HG03139 (cell line): Measurements from ENCODE around the gene SNX20.

Experiments used
- ATAC-seq: cut with Tn5 transposase; IDR thresholded peaks from one replicate; pipeline ENCODE4 v1.9.1; 2021; ENCODE audit not compliant: unreplicated experiment

Gene SNX20

GRCh38 chr16:50664270-50664669 is 16.8 kb downstream of the SNX20 start:
- no peak for ATAC-seq

DNA sequence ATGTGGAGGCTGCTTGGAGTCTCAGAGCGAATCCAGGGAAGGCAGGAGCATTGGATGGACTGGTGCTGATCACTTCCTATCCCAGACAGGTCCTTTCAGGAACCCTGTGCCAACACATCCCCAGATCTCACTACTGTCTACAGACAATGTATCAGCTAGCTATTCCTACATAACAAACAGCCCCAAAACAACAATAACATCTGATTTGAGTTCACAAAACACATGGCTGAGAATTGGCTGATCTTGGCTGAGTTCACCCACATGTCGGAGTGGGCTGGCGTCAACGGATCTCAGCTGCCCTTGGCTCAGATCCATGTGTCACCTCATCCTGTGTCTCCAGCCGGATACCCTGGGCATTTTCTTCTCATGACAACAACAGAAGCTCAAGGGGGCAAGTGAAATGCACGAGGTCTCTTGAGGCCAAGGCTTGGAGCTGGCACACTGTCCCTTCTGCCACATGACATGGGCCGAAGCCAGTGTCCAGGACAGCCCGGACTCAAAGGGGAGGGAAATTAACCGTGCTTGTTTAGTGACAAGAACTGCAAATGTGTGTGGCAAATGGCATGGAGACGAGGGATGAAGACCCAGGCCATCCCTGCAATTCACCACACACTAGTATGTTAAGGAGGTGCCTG is 18.7 kb downstream of the SNX20 start:
- ATAC-seq = no peak

DNA sequence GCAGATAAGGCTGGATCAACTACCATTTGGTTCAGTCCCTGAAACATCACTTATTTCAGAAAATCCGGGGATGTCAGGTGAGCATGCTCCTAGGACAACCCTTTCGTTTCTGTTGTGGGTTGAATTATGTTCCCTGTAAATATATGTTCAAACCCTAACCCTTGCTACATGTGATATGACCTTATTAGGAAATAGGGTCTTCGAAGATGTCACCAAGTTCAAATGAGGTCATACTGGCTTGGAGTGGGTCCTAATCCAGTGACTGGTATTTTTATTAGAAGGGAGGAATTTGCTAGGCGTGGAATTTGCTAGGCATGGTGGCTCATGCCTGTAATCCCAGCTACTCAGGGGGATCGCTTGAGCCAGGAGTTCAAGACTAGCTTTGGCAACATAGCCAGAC is 21.3 kb downstream of the SNX20 start:
- ATAC-seq = no peak

DNA sequence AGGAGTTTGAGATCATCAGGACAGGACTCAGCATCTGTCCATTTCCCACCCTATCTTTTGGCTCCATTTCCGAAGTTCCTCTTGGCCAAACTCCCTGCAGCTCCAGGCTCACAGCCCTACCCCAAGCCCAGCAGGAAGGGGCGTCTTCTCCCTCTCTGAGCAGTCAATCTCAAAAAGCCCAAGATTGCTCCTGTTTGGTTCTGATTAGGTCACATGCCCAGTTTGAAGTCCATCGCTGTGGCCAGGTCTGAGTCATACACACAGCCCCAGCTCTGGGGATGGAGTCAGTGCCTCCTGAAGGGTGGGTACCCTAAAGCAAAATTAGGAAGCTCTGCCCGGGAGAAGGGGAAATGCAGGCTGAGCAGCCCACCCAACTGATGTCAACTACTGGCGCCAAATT is 23.9 kb downstream of the SNX20 start:
- no peak for ATAC-seq

DNA sequence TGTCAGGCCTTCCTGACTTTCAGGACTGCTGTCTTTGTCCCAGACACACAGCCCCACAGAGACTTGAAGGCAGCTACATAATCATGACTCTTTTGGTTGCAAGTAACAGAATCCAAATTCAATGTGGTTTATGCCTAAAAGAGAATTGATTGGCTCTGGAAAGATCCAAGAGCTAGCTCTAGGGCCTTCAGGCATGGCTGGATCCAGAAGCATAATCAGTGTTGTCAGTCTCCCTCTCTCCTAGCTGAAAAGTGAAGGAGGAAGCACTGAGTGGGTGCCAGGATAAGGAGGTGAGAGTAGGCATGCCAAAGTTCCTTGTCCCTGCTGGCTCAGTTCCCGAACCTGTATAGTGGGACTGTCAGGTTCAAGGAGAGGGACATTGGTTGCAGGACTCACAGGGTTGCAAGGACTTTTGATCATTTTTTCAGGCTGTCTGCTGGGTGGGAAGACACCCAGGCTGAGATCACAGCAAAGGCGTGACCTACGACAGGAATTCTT is 25.5 kb downstream of the SNX20 start:
- no peak for ATAC-seq

GRCh38 chr16:50653633-50654519 is 27.2 kb downstream of the SNX20 start:
- ATAC-seq = no peak

DNA sequence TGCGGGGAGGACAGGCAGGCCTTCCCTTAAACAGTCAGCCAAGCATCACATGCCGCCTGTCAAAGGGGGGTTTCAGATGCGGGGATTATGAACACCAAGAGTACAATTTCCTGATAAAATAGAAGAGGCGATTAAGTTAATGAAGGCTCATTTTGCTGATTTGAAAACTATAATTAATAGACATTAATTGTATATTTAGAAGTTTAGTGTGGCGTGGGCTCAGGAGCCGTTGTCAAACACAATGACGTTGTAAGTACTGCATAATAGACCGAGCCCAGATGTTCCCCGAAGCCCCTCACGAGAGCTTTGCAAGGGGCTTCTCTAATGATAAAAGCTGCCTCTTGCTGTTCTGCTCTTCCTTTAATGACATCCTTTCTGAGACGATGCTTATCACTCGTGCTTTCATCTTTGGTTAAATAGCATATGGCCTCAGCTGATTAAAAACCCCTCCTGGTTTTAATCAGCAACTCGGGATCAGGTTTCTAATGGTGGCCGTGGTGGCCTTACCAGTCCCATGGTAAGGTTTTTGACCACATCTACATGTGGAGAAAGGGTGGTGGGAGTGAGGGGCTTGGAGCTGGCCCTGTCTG is 28.2 kb downstream of the SNX20 start:
- no peak for ATAC-seq

- ATAC-seq = no peak
These were observed 29.2 kb downstream of the SNX20 start for GRCh38 chr16:50651835-50652438.

DNA sequence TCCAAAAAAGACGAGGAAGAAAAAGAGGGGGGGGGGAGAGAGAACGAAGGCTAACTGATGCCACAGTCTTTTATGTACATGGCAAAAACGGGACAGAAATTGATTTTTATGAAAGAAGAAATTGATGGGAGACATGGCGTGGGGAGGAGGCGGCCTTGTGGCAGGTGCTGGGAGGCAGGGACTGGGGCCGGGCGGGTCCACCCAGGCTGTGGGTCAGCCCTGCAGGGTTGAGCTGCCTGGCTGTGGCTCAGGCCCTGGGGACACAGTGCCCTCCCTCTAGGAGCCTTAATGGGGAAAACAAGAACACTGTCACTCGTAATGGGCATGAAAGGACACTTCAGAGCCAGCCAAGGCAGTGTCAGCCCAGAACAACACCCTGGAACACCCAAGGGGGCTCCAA is 34.8 kb downstream of the SNX20 start:
- no peak for ATAC-seq

DNA sequence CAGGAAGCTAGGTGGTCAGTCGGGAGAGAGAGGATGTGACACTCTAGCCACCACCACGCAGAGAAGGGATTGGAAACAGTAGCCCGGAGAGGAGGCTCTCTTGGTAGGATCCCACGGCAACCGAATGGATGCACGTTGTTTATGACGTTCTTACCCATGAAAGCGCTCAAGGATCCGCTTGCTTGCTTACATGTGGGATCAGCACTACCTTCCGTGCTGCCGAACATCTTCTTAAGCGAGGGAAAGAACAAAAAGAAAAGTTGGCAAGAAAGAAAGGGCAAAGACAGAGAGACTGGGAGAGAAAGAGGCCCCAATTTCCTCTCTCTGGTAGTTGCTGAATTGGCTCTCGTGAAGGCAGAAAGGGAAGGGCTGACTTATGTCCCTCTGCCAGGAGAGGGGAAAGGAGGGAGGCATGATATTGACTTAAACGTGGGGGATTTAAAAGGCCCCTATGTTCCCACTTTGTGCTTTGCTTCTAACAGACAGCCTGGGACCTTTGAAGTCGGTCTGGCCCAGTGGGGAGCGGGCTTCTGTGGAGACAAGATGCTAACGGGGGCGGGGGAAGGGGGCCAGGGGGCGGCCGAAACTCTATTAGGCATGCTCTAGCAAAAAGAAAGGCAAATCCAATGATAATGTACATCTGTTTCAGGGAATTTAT is 35.4 kb downstream of the SNX20 start:
- ATAC-seq = no peak

DNA sequence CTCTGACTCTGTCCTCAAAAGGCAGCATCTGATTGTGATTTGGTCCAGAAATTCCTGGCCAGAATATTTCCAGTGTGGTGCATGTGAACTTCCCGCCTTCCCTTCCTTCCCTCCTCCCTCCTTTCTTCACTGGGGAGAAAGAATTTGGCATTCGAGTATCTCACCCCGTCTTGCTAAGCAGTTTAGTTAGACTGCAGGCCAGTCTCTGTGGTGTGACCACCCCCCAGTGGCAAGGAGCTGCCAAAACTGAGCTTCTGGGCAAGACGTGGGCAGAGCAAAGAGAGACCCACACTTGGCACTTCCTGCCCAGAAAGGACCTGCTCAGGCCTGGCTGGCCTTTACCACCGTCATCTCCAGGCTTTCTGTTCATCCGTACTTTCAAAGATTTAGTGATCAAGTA is 36.4 kb downstream of the SNX20 start:
- ATAC-seq = no peak

DNA sequence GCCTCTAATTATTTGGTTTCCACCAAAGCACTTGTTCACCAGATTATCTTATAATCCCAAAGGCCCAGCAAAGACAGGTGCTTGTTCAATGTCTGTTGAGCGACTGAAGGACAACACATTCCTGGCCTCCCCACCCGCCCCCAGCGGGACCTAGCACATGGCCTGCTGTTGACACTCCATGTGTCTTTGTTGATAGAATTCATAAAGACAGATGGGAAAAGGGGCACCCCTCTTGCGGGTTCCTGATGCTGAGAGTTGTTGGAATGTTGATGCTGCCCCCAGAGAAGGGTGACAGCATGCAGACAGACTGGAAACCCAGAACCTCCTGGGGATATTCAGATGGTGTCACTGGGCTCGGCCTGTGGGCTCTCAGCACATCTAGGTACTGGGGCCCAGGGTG is 36.9 kb downstream of the SNX20 start:
- no peak for ATAC-seq

DNA sequence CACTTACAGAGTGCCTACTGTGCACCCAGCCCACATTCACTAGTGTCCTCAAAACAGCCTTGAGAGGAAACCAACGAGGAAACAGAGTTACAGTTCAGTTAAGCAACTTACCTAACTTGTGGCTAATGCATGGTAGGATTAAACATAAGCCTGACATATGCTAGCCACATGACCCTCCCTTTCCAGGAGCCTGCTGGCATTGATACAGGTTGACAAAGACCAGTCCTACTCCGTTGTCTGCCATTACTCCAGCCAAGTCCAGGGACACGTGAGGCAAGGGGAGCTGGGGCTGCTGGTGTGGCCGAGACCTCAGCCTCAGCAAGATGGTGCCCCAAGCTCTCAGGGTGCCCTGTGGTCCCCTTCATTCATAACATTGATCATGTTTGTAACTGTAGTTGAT is 37.9 kb downstream of the SNX20 start:
- ATAC-seq = no peak

DNA sequence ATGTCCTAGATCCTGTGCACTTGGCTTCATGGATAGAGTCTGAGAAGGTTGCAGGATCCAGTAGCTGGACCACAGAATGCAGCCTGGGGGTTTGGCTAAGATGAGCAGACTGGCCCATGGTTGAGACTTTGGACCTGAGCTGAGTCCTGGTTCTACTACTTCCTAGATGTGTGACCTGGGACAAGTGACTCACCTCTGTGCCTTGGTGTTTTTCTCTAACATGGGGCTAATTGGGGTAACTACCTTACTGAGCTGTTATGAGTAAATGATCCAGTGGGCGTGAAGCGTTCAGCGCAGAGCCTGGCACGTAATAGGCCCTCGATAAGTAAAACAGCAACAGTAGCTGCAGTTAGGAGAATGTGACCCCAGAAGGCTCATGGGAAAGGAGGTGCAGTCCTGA is 38.8 kb downstream of the SNX20 start:
- ATAC-seq = no peak

GRCh38 chr16:50641818-50642187 is 39.3 kb downstream of the SNX20 start:
- no peak for ATAC-seq

DNA sequence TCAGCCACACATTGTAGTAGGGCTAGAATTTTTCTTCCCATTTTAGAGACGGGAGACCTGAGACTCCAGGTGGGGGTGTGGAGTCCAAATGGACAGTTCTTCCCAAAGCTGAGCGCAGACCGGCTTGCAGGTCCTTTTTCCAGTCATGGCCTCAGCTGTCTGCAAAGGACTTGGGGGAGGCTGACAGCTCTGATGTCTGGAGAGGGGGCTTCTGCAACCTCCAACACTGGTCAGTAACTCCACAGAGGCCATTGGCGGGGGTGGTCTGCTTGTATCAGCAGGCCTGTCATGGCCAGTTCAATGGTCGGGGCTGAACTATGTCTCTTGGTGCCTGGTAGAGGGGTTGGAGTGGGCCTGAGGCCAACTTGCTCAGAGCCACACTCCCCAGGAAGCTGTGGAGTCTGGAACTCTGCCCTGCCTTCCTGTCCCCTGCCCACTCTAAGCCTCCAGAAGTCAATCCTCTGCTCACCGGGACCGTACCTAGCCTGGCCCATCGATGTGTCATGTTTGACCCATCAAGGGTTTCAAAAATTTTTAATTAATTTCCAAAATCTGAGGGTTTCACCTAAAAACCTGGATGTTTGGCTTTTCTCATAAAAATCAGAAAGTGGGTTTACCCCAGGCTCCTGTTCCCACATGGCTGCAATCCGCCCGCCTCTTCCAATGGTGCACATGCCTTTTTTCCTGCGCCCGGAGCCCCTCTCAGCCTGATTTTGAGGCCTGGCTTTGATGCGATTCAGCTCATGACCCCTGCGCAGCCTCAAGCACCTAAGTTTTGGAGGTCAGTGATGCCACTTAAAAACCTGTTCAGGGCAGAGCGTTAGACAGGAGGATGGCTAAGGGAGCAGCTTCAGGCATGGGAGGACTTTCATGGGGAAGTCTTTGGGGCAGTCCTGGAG is 39.9 kb downstream of the SNX20 start:
- ATAC-seq = no peak

- ATAC-seq = no peak
These were observed 40.7 kb downstream of the SNX20 start for GRCh38 chr16:50640391-50640790.

- no peak for ATAC-seq
These were observed 42.1 kb downstream of the SNX20 start for GRCh38 chr16:50638816-50639670.
